GM12873 (cell line): ENCODE measurements around the gene UBE2Z.

ENCODE experiments used
- CTCF ChIP-seq: IDR thresholded peaks from 2 replicates; pipeline ENCODE4 v1.5.1; 2012; ENCODE audit warnings: low read depth, mild to moderate bottlenecking, moderate library complexity, low read length, control low read depth; ENCODE audit not compliant: insufficient read depth; ENCODE audit errors: missing control alignments

Gene UBE2Z

DNA sequence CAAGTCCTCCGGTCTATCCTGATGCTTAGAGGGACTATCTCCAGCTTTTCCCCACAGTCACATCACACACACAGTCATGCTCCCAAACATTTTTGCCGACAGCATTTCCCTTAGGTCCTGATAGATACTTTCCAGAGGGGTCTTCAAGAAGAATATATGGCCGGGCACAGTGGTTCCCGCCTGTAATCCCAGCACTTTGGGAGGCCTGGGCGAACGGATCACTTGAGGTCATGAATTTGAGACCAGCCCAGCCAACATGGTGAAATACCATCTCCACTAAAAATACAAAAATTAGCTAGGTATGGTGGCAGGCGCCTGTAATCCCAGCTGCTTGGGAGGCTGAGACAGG lies 64.5 kb downstream of the UBE2Z start:
- TF ChIP-seq CTCF = no peak

- TF ChIP-seq CTCF = no peak
Observed at GRCh38 chr17:48973806-48974205, 65.6 kb downstream of the UBE2Z start.
